NB4 (cell line): ENCODE results near the gene TMEM225B.

ENCODE experiments used
- DNase-seq: peaks from one replicate; pipeline ENCODE4 v3.0.0; 2010; ENCODE audit warnings: low read depth
- H3K4me3 ChIP-seq: one replicate; pipeline ENCODE4 v1.5.1; 2011; ENCODE audit warnings: mild to moderate bottlenecking, low read depth, low read length, moderate library complexity
- CTCF ChIP-seq: IDR thresholded peaks from one replicate; pipeline ENCODE4 v1.5.1; 2012; ENCODE audit warnings: low read depth, low read length
- MAX ChIP-seq: IDR thresholded peaks from 2 replicates; pipeline ENCODE4 v1.6.1; 2011; ENCODE audit warnings: low read depth, low read length
- MYC ChIP-seq: IDR thresholded peaks from 2 replicates; pipeline ENCODE4 v1.6.1; 2011; ENCODE audit warnings: low read depth, low read length
- POLR2A ChIP-seq: IDR thresholded peaks from 2 replicates; pipeline ENCODE4 v1.6.1; 2011; ENCODE audit warnings: mild to moderate bottlenecking; ENCODE audit not compliant: insufficient read length; ENCODE audit errors: extremely low read depth

The TMEM225B gene

GRCh38 chr7:99557196-99557607 lies 40.9 kb upstream of the TMEM225B start:
- TF ChIP-seq CTCF (no peak), MAX (0 out of 2 replicates have a peak, but pooled peaks have one; percentile 16), MYC (no peak), POLR2A (no peak)
- H3K4me3 ChIP-seq: peak overlapping the region; percentile 92
- peak; percentile 31 for DNase-seq

GRCh38 chr7:99557940-99558305 lies 40.1 kb upstream of the TMEM225B start:
- TF ChIP-seq CTCF (no peak), POLR2A (no peak), MYC (no peak)
- DNase-seq: no peak
- H3K4me3 ChIP-seq: peak overlapping the region; percentile 92

- H3K4me3 ChIP-seq: peak within 1 kb of the TSS; percentile 92
- DNase-seq: peak; percentile 98
- TF ChIP-seq MYC: no peak; the same call in 1 of the 2 replicates
- TF ChIP-seq POLR2A: peak; percentile 96
- peak; percentile 71; the same call in 1 of the 2 replicates for TF ChIP-seq MAX
- TF ChIP-seq CTCF: no peak
These were observed 39.5 kb upstream of the TMEM225B start, which contains the start of gene ZNF655 for GRCh38 chr7:99558306-99559174. Gene ZNF655, plus strand, starts transcription at chr7:99558642. Its CDS starts 1,918 bp downstream, at chr7:99560560.

- no peak for DNase-seq
- H3K4me3 ChIP-seq: peak overlapping the region; percentile 92
These were observed 38.7 kb upstream of the TMEM225B start for GRCh38 chr7:99559175-99559915.

More at GRCh38 chr7:99559175-99559915, 38.7 kb upstream of the TMEM225B start:
- no peak for TF ChIP-seq CTCF
- TF ChIP-seq POLR2A: no peak
- TF ChIP-seq MAX: 0 out of 2 replicates have a peak, but pooled peaks have one; percentile 4
